ENCODE data around the gene C4orf50. TPM values are rescaled to one million over a fixed set of nuclear protein-coding genes. Genes with fewer than 3 reads are reported as not detected.

Gene C4orf50
- not detected in 5 replicates for total RNA-seq (2022; extraction: Qiagen RNA extraction; ENCODE audit: low read depth)

DNA sequence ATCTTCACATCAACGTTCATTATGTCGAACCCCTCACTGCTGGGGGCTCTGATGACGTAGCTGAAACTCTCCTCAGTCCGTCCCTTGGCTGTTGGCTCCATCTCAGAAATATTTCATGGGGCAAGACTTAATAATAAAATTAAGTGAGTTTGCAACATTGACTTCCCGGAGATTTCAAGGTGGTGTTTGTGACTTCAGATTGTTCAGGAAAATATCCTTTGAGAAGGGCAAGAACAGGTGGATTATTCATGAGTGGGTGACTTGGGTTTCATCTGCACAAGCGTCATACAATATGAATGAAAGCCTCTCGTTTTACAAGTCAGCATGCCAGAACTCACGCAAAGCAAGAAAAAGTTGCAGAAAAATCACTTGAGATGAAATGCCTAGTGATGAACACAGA is at the start of gene C4orf50:
Gene C4orf50, minus strand, starts transcription at position 101 of the 400 bp plus-strand sequence.

DNA sequence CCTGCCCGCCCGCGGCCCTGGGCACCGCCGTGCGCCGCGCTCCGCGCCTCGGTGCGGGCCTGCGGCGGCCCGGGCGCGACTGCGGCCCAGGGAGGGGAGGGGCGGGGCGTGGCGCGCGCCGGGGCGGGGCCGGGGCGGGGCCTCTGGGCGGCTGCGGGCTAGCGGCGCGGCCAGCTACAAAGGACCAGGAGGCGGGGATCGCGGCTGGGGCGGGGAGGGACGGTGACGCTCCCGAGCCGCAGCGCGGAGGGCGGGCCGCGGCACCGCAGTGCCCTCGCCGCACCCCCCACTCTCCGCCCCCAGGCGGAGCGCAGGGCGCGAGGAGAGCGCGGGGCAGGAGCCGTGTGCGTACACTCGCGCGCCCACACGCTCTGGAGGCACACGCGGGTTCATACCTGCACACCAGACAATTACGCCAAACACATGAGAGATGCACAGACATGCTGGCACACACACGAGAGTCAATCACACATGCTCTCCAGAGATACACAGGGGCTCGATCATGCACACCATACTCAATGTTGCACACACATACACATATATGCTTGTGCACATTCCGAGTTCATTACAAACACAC is 125.1 kb downstream of the C4orf50 start, which contains the start of gene CRMP1:
Gene CRMP1, minus strand, starts transcription at position 83 of the 577 bp plus-strand sequence. CDS start 117 bp downstream, outside the sequence.

Other genes with a start within 250 kb of the C4orf50 start
- 1.8 to 2.6 TPM (median 2.1 TPM) in 5 replicates for gene CRMP1, start 125.3 kb downstream of the C4orf50 start, total RNA-seq (2022; extraction: Qiagen RNA extraction; ENCODE audit: low read depth)
- 0.02 TPM in 1 of 5 replicates, not detected in the others for gene JAKMIP1, start 182.1 kb upstream of the C4orf50 start, total RNA-seq (2022; extraction: Qiagen RNA extraction; ENCODE audit: low read depth)

Measured in A549 treated with CpdA at 1 μM for 4 hours (cell line).